ENCODE data around the gene SLF1.

SLF1 gene

GRCh38 chr5:94711785-94712184 lies 93.3 kb downstream of the SLF1 start:
- DNase-seq (ENCODE audit: low read depth), result no peak

GRCh38 chr5:94715768-94716167 lies 97.3 kb downstream of the SLF1 start:
- no peak for DNase-seq (ENCODE audit: low read depth)

- no peak for DNase-seq (ENCODE audit: low read depth)
Observed at GRCh38 chr5:94725142-94725541, 106.7 kb downstream of the SLF1 start.

- no peak for DNase-seq (ENCODE audit: low read depth)
Observed at GRCh38 chr5:94731471-94731870, 113.0 kb downstream of the SLF1 start.

GRCh38 chr5:94736498-94736897 lies 118.0 kb downstream of the SLF1 start:
- no peak for DNase-seq (ENCODE audit: low read depth)

- DNase-seq (ENCODE audit: low read depth), result no peak
Observed at GRCh38 chr5:94740286-94740685, 121.8 kb downstream of the SLF1 start.

GRCh38 chr5:94742852-94743251 lies 124.4 kb downstream of the SLF1 start:
- DNase-seq (ENCODE audit: low read depth), result no peak

- no peak for DNase-seq (ENCODE audit: low read depth)
Observed at GRCh38 chr5:94744906-94745305, 126.4 kb downstream of the SLF1 start.

GRCh38 chr5:94745786-94746730 lies 127.6 kb downstream of the SLF1 start:
- DNase-seq (ENCODE audit: low read depth), result no peak

- DNase-seq (ENCODE audit: low read depth), result no peak
Observed at GRCh38 chr5:94746731-94747124, 128.3 kb downstream of the SLF1 start.

Measured in HS-5 (cell line).